Heart left ventricle (tissue), 16 donors: Measurements from ENCODE around the gene MICALL2. TPM values are rescaled to one million over a fixed set of nuclear protein-coding genes. Genes with fewer than 3 reads are reported as not detected.

ENCODE experiments used
- ATAC-seq, 4 donors: fragments of 200-7000 bp; cut with Tn5 transposase; one replicate each; pipeline ENCODE4 v1.9.1; 2020 to 2022; ENCODE audit warnings: moderate library complexity in 4 of 4, mild to moderate bottlenecking in 3 of 4, moderate number of reproducible peaks in 1 of 4
- DNase-seq, 5 donors: peaks; one replicate each; pipeline ENCODE4 v3.0.0-alpha.2; 2020
- H3K27ac ChIP-seq, 12 donors: fragments of 200-600 bp; sonication (generic) in 4 of 12; one replicate each; pipeline versions ENCODE4 v1.5.0 to v1.8.0; 2016 to 2022; ENCODE audit warnings: mild to moderate bottlenecking in 2 of 12
- H3K27me3 ChIP-seq, 9 donors: fragments of 200-600 bp; sonication (generic) in 2 of 9; one replicate each; pipeline versions ENCODE4 v1.5.1 to v1.8.0; 2016 to 2022; ENCODE audit warnings: mild to moderate bottlenecking in 3 of 9
- H3K36me3 ChIP-seq, 9 donors: fragments of 200-600 bp; sonication (generic) in 2 of 9; one replicate each; pipeline versions ENCODE4 v1.5.0 to v1.8.0; 2018 to 2022; ENCODE audit warnings: mild to moderate bottlenecking in 2 of 9
- H3K4me1 ChIP-seq, 12 donors: fragments of 200-600 bp; sonication (generic) in 4 of 12; one replicate each; pipeline versions ENCODE4 v1.5.0 to v1.8.0; 2016 to 2022; ENCODE audit warnings: mild to moderate bottlenecking in 3 of 12
- H3K4me3 ChIP-seq, 12 donors: fragments of 200-600 bp; sonication (generic) in 4 of 12; one replicate each; pipeline versions ENCODE4 v1.5.0 to v1.8.0; 2017 to 2022; ENCODE audit warnings: mild to moderate bottlenecking in 9 of 12, moderate library complexity in 4 of 12
- H3K9me3 ChIP-seq, 12 donors: fragments of 200-600 bp; sonication (generic) in 4 of 12; one replicate each; pipeline versions ENCODE4 v1.5.0 to v1.8.0; 2016 to 2022; ENCODE audit warnings: mild to moderate bottlenecking in 1 of 12
- POLR2A ChIP-seq, 2 donors: fragments of 450-650 bp; IDR thresholded peaks; one replicate each; pipeline ENCODE4 v1.6.1; 2017; ENCODE audit warnings: antibody characterized with exemption in 2 of 2, mild to moderate bottlenecking in 2 of 2, moderate library complexity in 2 of 2
- WGBS, 4 donors: extraction: QIAGEN DNeasy Blood & Tissue Kit in 2 of 4; methylation state at CpG; one replicate each; pipeline versions ENCODE4 v1.1.5 to v1.1.7; 2013 to 2018; 5-methylcytosine and 5-hydroxymethylcytosine counted together
- intact Hi-C, 10 donors: fragments of 100-400 bp; cut with DNase I; formaldehyde crosslinking; loops; one replicate each; pipeline versions ENCODE4 v1.11.1 to v1.14.2; 2022
- polyA plus RNA-seq, 2 donors: library from polyadenylated mRNA; stranded (reverse); fragments of 200-250 nt; gene quantifications; one replicate each; pipeline ENCODE4 v1.2.3, GENCODE V29; 2013
- total RNA-seq, 9 donors: library from RNA; depleted of rRNA in 2 of 9; stranded (reverse); fragments of >200 nt in 2 of 9; fragmentation: NEBNext Ultra II Directional in 3 of 9; extraction: Animal tissue kit (Norgen Biotek cat#: 25700) in 3 of 9; gene quantifications; one replicate each; pipeline versions ENCODE4 v1.1.0 to v1.2.4, GENCODE V29; 2016 to 2023
- TF ChIP-seq, protein P1 (sequence below), 12 donors: fragments of 200-600 bp; sonication (generic) in 4 of 12; IDR thresholded peaks; one replicate each; pipeline versions ENCODE4 v1.5.0 to v1.8.0; 2018 to 2022; ENCODE audit warnings: antibody characterized with exemption in 12 of 12, mild to moderate bottlenecking in 5 of 12
- donor health status: ischemic (EF 13 %, LVEDD 7.1; RV severe dilation, severe dysfunction).
- donor health status: healthy with polysubstance abuse.
- donor health status: DM: no; HTN: yes; CAD: no.
- donor health status: DM: no; HTN: no; CAD: no.
- donor health status: ischemic (EF 25% LVEDD 6.9; RV normal size, moderate dysfunction).
- donor health status: ischemic (EF 25% LVEDD 5.7; RV mildly dilated, moderate dysfunction).
- donor health status: healthy.
- donor health status: DM: yes; HTN: yes; CAD: no.
- donor health status: ischemic (EF 35%, LVEDD 5.7; RV mildly dilated, moderate dysfunction).
- donor health status: nonischemic (EF 11% LVEDD 7.7; RV severe dilation, severe dysfunction).
- donor health status: DM: yes; HTN: yes; CAD: no.
- donor health status: PGD.
- donor health status: ischemic (EF 29% LVEDD 5.4; RV normal size, mild dysfunction).
- donor health status: nonischemic (EF 23%, LVEDD 6.1; RV moderate dilation, normal function).

MICALL2 gene
- total and polyA plus RNA-seq, 11 donors: 2.5 to 18.3 (median 8.4) TPM

GRCh38 chr7:1439373-1440363 lies 19.6 kb downstream of the MICALL2 start:
- Histone ChIP-seq H3K9me3 (no peaks in the 10 kb centered on the region), H3K27ac (no peak overlapping the region), H3K4me3 (no peak overlapping the region), H3K36me3 (peaks cover 0 to 49% (median 6%) of the 10 kb centered on the region in 9 donors), H3K27me3 (no peaks in the 10 kb centered on the region), H3K4me1 (no peaks in the 10 kb centered on the region)
- intact Hi-C loops: loop anchor here in 4 of 10 donors (10.0 kb wide), 1 partner anchor 215 kb away; no protein-coding TSS in a partner anchor
- DNase-seq (no peak), ATAC-seq (peak in 2 of 4 donors; percentile 10 to 13)
- TF ChIP-seq POLR2A (IDR thresholded peaks at IDR 0.05): no peak
- TF ChIP-seq, protein P1, sequence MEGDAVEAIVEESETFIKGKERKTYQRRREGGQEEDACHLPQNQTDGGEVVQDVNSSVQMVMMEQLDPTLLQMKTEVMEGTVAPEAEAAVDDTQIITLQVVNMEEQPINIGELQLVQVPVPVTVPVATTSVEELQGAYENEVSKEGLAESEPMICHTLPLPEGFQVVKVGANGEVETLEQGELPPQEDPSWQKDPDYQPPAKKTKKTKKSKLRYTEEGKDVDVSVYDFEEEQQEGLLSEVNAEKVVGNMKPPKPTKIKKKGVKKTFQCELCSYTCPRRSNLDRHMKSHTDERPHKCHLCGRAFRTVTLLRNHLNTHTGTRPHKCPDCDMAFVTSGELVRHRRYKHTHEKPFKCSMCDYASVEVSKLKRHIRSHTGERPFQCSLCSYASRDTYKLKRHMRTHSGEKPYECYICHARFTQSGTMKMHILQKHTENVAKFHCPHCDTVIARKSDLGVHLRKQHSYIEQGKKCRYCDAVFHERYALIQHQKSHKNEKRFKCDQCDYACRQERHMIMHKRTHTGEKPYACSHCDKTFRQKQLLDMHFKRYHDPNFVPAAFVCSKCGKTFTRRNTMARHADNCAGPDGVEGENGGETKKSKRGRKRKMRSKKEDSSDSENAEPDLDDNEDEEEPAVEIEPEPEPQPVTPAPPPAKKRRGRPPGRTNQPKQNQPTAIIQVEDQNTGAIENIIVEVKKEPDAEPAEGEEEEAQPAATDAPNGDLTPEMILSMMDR (IDR thresholded peaks at IDR 0.05): peak in 4 of 12 donors; percentile 9 to 27 (median 20)
- WGBS, 4 donors: 91 to 96% (median 94%) methylated on average over 15 to 31 of the region's 31 CpGs

GRCh38 chr7:1438821-1439220 lies 20.4 kb downstream of the MICALL2 start:
- Histone ChIP-seq H3K9me3 (no peaks in the 10 kb centered on the region), H3K36me3 (peaks cover 0 to 49% (median 6%) of the 10 kb centered on the region in 9 donors), H3K4me3 (no peak overlapping the region), H3K4me1 (no peaks in the 10 kb centered on the region), H3K27ac (no peak overlapping the region), H3K27me3 (no peaks in the 10 kb centered on the region)
- ATAC-seq (no peak), DNase-seq (no peak)
- TF ChIP-seq, protein P1 (IDR thresholded peaks at IDR 0.05): no peak
- no peak for TF ChIP-seq POLR2A (IDR thresholded peaks at IDR 0.05)
- 67 to 91% (median 86%) methylated on average over 2 to 15 of the region's 15 CpGs for WGBS, 4 donors
- intact Hi-C loops: loop anchor here in 4 of 10 donors (10.0 kb wide), 1 partner anchor 214 kb away; no protein-coding TSS in a partner anchor

DNA sequence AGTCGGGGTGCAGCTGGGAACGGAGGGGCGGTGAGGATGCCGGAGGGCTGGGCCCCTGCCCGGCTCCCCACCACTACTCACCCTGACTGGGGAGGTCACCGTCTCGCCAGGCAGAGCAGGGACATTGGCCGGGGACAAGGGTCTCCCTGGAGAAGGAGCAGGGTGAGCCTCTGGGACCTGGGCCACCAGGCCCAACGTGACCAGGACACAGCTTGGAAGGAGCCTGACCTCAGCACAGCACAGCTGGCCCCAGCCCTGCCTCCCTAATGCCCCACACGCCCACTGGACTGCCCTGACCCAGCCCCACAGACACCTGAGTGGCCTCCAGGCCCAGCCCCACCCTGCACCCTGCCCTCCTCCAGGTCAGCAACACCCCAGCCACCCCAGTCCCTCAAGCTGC lies 21.1 kb downstream of the MICALL2 start:
- intact Hi-C loops: loop anchor here in 4 of 10 donors (10.0 kb wide), 1 partner anchor 213 kb away; no protein-coding TSS in a partner anchor
- H3K27me3 ChIP-seq: no peaks in the 10 kb centered on the region
- DNase-seq (no peak), ATAC-seq (no peak)
- no peaks in the 10 kb centered on the region for H3K4me1 ChIP-seq
- peaks cover 0 to 49% (median 6%) of the 10 kb centered on the region in 9 donors for H3K36me3 ChIP-seq
- H3K4me3 ChIP-seq: no peak overlapping the region
- H3K27ac ChIP-seq: no peak overlapping the region
- 93 to 100% (median 94%) methylated on average over 6 to 10 of the region's 10 CpGs for WGBS, 4 donors
- no peaks in the 10 kb centered on the region for H3K9me3 ChIP-seq
- TF ChIP-seq, protein P1 (IDR thresholded peaks at IDR 0.05): no peak
- TF ChIP-seq POLR2A (IDR thresholded peaks at IDR 0.05): no peak
